ENCODE results near the gene IFNAR2. TPM values are rescaled to one million over a fixed set of nuclear protein-coding genes. Genes with fewer than 3 reads are reported as not detected.

IFNAR2 gene
- total RNA-seq, result 15.1 TPM

- DNase-seq (ENCODE audit: low spot score in 2 of 2) (peak; percentile 92 to 96), FAIRE-seq (no peak)
Observed at GRCh38 chr21:33229784-33230544, at the start of gene IFNAR2. IFNAR2 (plus strand) TSS chr21:33229938; CDS start chr21:33241923, 11,985 bp downstream.

- DNase-seq (ENCODE audit: low spot score in 2 of 2), result no peak
- FAIRE-seq, result no peak
Observed at GRCh38 chr21:33185852-33186251, 43.9 kb upstream of the IFNAR2 start.

GRCh38 chr21:33187276-33187675 lies 42.5 kb upstream of the IFNAR2 start:
- FAIRE-seq, result no peak
- no peak for DNase-seq (ENCODE audit: low spot score in 2 of 2)

- no peak for DNase-seq (ENCODE audit: low spot score in 2 of 2)
- no peak for FAIRE-seq
Observed at GRCh38 chr21:33189237-33189636, 40.5 kb upstream of the IFNAR2 start.

- FAIRE-seq (no peak), DNase-seq (ENCODE audit: low spot score in 2 of 2) (no peak)
Observed at GRCh38 chr21:33189824-33190223, 39.9 kb upstream of the IFNAR2 start.

- DNase-seq (ENCODE audit: low spot score in 2 of 2), result peak in 1 of 2 donors; percentile 34
- no peak for FAIRE-seq
Observed at GRCh38 chr21:33196941-33197374, 32.8 kb upstream of the IFNAR2 start.

GRCh38 chr21:33197496-33197895 lies 32.2 kb upstream of the IFNAR2 start:
- no peak for FAIRE-seq
- no peak for DNase-seq (ENCODE audit: low spot score in 2 of 2)

- DNase-seq (ENCODE audit: low spot score in 2 of 2) (no peak), FAIRE-seq (no peak)
Observed at GRCh38 chr21:33198346-33199099, 31.2 kb upstream of the IFNAR2 start.

GRCh38 chr21:33199100-33199464 lies 30.7 kb upstream of the IFNAR2 start:
- DNase-seq (ENCODE audit: low spot score in 2 of 2) (no peak), FAIRE-seq (no peak)

GRCh38 chr21:33199516-33200217 lies 30.1 kb upstream of the IFNAR2 start:
- FAIRE-seq (peak; percentile 93), DNase-seq (ENCODE audit: low spot score in 2 of 2) (peak; percentile 54 to 72)

GRCh38 chr21:33201956-33202355 lies 27.8 kb upstream of the IFNAR2 start:
- no peak for FAIRE-seq
- DNase-seq (ENCODE audit: low spot score in 2 of 2), result no peak

GRCh38 chr21:33202464-33203363 lies 27.0 kb upstream of the IFNAR2 start:
- DNase-seq (ENCODE audit: low spot score in 2 of 2), result no peak
- no peak for FAIRE-seq

GRCh38 chr21:33203371-33203724 lies 26.4 kb upstream of the IFNAR2 start:
- FAIRE-seq (no peak), DNase-seq (ENCODE audit: low spot score in 2 of 2) (no peak)

GRCh38 chr21:33205476-33205875 lies 24.3 kb upstream of the IFNAR2 start:
- FAIRE-seq (no peak), DNase-seq (ENCODE audit: low spot score in 2 of 2) (no peak)

- no peak for DNase-seq (ENCODE audit: low spot score in 2 of 2)
- FAIRE-seq, result no peak
Observed at GRCh38 chr21:33206771-33207281, 22.9 kb upstream of the IFNAR2 start.

GRCh38 chr21:33207449-33208149 lies 22.1 kb upstream of the IFNAR2 start:
- FAIRE-seq, result no peak
- DNase-seq (ENCODE audit: low spot score in 2 of 2), result no peak

- no peak for DNase-seq (ENCODE audit: low spot score in 2 of 2)
- no peak for FAIRE-seq
Observed at GRCh38 chr21:33208534-33208933, 21.2 kb upstream of the IFNAR2 start.

- DNase-seq (ENCODE audit: low spot score in 2 of 2), result no peak
- no peak for FAIRE-seq
Observed at GRCh38 chr21:33211305-33211704, 18.4 kb upstream of the IFNAR2 start.

GRCh38 chr21:33211732-33212131 lies 18.0 kb upstream of the IFNAR2 start:
- FAIRE-seq (no peak), DNase-seq (ENCODE audit: low spot score in 2 of 2) (no peak)
